Ammon's horn (tissue), 1 donor: Measurements from ENCODE around the gene SNAI1.
A peak's percentile ranks its signal among the peaks of the same experiment; 100 is the strongest.
"Not testable (repeated sequence)": the region's sequence is repeated elsewhere in the genome, so short reads cannot be mapped to it uniquely, and the experiment has no call there.

Experiments used
- DNase-seq: peaks from one replicate; pipeline ENCODE4 v3.0.0-alpha.2; 2016; ENCODE audit warnings: low spot score

The SNAI1 gene

DNA sequence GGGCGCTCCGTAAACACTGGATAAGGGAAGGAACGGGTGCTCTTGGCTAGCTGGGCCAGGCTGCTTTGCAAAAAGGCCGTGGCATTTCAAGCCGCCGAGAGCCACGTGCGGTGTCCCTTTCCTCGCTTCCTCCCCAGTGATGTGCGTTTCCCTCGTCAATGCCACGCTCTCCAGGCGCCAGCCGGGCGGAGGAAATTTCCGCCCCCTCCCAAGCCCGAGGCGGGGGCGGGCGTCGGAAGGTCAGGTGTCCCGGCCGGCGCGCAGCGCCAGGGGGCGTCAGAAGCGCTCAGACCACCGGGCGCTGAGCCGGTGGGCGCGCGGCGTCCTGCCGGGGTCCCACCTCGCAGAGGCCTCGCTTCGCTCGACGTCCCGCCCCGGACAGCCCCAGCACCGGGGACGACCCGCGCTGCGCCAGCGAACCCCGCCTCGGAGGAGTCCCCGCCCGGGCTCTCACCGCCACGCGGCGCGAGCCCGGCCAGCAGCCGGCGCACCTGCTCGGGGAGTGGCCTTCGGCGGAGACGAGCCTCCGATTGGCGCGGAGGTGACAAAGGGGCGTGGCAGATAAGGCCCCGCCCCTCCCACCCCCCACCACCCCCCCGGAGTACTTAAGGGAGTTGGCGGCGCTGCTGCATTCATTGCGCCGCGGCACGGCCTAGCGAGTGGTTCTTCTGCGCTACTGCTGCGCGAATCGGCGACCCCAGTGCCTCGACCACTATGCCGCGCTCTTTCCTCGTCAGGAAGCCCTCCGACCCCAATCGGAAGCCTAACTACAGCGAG lies at the start of gene SNAI1:
Gene SNAI1, plus strand, starts transcription at position 635 of the 777 bp plus-strand sequence. Its CDS starts 80 bp downstream, at position 715.
- DNase-seq: peak; percentile 87

GRCh38 chr20:49935746-49936152 lies 47.0 kb upstream of the SNAI1 start:
- no peak for DNase-seq

DNA sequence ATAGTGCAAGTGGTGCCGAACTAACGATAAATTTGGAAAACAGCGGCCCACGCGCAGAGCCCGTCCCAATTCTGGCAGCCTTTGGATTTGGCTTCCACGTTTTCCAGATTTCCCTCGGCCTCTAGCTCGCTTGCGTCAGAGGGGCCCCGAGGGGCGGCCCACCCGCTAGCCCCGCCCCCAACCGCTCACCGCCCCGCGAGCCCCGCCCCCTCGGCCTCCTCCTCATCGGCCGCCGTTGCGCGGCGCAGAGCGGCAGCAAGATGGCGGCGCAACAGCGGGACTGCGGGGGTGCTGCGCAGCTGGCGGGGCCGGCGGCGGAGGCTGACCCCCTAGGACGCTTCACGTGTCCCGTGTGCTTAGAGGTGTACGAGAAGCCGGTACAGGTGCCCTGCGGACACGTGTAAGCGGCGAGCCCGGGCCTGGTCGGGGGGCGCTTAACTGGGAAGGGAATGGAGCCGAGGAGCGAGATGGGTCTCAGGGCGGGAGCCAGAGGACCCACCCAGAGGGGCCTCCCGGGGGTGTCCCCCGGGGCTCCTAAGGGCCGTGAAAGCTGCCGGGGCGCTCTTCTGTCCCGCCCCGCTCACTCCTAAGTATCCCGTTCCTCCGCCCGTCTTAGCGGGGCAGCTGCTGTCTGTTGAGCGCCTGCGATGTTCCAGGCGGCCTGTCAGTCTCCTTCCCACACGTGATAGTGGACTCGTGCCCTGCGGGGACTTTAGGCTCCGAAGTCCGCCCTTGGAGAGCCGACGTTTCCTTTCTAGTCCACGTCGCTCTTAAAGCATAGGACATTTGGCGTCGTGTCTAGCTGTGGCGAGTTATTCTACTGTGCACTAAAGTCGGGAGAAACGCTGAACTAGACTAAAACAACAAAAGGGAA lies 46.4 kb upstream of the SNAI1 start, which contains the start of gene RNF114:
Gene RNF114, plus strand, starts transcription at position 245 of the 874 bp plus-strand sequence. Its CDS starts 16 bp downstream, at position 261.
- DNase-seq: peak; percentile 93

DNA sequence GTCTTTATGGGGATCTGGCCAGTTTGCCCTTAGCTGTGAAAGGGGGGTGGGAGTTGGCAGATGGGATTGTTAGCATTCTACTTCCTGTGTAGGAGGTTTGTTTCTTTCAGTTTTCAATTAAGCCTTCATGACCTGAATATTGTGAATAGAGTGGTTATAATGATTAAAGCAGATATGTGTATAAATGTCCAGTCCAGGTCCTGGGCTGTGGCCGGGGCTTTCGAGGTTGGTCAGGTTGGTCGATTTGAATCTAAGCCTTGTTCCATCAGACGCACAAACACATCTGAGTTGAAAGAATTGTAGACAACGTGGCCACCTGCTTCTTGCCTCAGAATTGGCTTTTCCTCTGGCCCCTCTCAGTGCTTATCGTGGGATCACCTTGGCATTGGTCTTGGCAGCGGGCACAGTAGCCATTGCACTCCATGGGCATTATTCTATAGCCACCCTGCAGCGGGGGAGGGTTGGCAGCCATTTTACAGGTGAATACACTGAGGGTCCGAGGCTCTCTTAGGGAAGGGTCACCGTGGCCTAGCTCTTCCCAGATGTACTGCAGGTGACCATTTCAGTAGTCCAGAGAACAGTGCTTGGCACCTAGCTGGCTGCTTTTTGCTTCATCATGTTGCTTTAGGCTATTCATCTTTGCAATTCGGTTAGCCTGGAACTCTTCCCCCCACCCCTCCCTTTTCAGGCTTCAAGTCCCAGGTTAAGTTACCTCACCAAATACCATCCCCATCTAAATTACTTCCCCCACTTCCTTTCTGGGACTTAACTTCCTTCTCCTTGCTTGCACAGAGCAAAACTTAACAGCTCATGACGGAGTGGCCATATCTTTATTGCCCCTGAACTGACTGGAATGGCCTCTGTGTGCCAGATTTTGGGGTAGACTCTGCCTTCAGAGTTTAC lies 45.5 kb upstream of the SNAI1 start:
- no peak for DNase-seq

DNA sequence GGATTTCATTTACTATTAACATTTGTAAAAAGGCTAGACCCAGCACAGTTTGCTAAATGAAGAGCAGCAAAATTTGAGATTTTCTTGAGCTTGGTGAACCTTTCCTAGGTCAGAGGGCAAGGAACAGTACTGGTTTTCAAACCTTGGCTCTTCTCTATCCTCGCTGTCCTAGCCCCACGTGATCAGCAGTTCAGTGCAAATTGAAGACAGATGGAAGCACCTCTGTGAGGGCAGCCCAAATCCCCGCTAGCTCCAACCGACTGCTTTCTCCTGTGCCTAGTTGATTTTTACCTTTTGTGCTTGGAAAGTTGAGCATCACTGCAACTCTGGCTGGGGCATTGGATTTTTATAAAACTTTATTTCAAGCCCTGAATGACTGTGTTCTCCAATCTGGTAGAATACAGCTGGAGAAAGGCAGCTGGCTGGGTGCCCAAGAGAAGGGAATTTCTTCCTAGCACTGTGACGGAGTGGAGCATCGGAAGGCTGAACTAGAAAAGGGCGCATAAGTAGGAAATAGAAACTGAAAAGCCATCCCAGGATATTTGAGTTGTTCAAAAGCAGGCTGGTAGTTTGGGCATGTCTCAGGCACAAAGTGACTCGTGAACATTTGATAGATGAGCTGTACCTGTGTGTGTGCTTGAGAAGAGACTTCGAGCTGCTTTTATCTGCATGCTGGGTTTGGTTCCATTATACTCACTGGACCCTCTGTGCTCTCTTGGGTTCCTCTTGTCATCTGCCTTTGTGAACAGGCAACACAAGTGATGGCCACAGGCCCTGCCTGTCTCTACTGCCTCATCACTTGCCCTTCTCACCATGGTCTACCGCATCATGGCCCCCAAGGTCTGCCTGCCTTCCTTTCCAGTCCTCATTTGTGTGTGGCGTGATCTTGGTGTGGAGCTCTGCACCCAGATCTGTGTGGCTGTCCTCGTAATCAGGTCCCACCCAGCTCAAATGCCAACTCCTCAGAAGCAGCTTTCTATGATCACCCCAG lies 44.3 kb upstream of the SNAI1 start:
- no peak for DNase-seq

GRCh38 chr20:49941456-49941855 lies 41.3 kb upstream of the SNAI1 start:
- DNase-seq: no peak

- DNase-seq: no peak
Observed at GRCh38 chr20:49942303-49942702, 40.5 kb upstream of the SNAI1 start.

GRCh38 chr20:49942942-49943341 lies 39.8 kb upstream of the SNAI1 start:
- no peak for DNase-seq

DNA sequence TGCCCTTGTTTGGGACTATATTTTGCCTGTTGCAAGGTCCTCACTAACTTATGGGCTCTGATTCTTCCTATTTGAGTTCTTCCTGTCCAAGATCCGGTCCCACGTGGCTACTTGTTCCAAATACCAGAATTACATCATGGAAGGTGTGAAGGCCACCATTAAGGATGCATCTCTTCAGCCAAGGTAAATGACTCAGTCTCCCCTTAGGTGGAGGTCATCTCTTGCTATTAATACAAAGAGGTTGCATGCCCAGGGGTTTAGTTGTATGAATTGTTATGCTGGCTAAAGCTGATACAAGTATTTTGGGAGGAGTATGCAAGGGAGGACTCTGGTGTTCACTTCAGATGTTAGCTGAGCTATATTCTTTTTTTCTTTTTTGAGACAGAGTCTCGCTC lies 37.5 kb upstream of the SNAI1 start:
- no peak for DNase-seq

- no peak for DNase-seq
Observed at GRCh38 chr20:49945701-49946477, 36.9 kb upstream of the SNAI1 start.

DNA sequence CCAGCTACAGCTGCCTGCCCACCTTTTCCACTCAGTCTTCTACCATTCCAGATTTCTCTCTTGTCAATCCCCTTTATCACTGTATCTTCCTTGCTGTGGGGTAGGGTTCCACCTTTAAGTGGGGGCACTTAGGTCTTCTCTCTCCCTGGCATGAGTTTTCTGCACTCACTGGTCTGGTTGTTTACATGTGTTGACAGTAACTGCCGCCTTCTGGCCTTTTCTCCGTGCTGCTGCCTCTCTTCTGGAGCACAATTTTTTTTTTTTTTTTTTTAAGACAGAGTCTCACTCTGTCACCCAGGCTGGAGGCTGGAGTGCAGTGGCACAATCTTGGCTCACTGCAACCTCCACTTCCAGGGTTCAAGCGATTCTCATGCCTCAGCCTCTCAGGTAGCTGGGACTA lies 34.6 kb upstream of the SNAI1 start:
- no peak for DNase-seq

DNA sequence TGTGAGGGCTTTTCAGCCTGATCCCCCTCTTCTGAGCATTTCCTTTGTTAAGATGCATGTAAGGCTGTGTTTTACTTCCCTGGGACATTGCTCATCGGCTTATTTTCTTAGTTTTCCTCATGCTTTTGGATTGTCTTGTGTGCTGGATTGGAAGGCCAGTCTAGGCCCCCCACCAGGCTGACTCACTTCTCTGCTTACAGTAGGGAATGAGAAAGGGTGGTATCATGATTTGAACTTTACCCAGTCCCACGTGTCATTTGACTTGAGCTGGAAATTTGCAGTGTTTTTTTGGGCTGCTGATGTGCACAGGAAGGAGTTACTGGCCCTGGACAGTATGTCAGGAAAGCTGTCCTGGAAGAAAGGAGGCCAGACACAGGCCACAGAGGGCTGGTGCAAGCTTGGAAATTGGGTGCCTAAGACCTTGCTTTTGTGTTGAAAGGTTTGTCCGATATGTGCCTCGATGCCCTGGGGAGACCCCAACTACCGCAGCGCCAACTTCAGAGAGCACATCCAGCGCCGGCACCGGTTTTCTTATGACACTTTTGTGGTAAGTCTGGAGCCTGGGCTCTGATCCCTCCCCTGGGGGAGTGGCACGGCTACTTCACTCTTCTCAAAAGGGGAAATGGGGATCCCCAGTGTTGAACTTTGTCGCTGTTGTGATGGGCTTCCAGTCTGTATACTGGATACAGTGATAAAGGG lies 33.8 kb upstream of the SNAI1 start:
- no peak for DNase-seq

DNA sequence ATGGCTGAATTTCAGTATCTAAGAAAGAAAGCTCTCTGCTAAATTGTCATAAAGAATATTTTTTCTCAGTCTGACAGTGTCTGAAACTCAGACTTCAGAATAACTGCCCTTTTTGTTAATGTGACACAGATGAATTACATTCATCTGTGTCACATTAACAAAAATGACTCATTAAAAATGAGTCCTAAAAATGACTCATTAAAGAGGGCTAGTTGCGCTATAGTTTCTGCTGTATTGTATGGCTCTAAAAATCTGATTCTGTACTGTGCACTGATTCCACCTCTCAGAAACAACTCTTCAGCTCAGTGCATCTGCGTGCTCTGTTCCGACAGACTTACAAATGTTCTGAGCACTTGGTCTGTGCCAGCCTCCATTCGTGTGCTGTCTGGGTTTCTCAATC lies 31.6 kb upstream of the SNAI1 start:
- DNase-seq: no peak

GRCh38 chr20:49955167-49955566 lies 27.6 kb upstream of the SNAI1 start:
- DNase-seq: no peak

- not testable (repeated sequence) for DNase-seq
Observed at GRCh38 chr20:49955830-49956396, 26.9 kb upstream of the SNAI1 start.

DNA sequence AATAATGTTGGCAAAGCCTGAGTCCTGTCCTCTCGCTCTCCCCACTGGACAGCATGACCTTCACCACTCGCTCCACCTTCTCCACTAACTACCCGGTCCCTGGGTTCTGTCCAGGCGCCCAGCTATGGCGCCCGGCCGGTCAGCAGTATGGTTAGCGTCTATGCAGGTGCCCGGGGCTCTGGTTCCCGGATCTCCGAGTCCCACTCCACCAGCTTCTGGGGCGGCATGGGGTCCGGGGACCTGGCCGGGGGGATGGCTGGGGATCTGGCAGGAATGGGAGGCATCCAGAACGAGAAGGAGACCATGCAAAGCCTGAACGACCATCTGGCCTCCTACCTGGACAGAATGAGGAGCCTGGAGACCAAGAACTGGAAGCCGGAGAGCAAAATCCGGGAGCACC lies 26.1 kb upstream of the SNAI1 start:
- no peak for DNase-seq

DNA sequence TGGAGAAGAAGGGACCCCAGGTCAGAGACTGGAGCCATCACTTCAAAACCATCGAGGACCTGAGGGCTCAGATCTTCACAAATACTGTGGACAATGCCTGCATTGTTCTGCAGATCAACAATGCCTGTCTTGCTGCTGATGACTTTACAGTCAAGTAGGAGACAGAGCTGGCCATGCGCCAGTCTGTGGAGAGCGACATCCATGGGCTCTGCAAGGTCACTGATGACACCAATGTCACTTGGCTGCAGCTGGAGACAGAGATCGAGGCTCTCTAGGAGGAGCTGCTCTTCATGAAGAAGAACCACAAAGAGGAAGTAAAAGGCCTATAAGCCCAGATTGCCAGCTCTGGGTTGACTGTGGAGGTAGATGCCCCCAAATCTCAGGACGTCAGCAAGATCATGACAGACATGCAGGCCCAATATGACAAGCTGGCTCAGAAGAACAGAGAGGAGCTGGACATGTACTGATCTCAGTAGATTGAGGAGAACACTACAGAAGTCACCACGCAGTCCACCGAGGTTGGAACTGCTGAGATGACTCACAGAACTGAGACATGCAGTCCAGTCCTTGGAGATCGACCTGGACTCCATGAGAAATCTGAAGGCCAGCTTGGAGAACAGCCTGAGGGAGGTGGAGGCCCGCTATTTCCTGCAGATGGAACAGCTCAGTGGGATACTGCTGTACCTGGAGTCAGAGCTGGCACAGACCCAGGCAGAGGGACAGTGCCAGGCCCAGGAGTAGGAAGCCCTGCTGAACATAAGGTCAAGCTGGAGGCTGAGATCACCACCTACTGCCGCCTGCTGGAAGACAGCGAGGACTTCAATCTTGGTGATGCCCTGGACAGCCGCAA lies 25.5 kb upstream of the SNAI1 start:
- peak; percentile 88 for DNase-seq

- no peak for DNase-seq
Observed at GRCh38 chr20:49961413-49961812, 21.4 kb upstream of the SNAI1 start.
